GM12873 (cell line): ENCODE measurements around the gene HSF2BP.

Source experiments
- TF ChIP-seq, protein P1 (sequence below): IDR thresholded peaks from 2 replicates; pipeline ENCODE4 v1.5.1; 2012; ENCODE audit warnings: low read depth, mild to moderate bottlenecking, moderate library complexity, low read length, control low read depth; ENCODE audit not compliant: insufficient read depth; ENCODE audit errors: missing control alignments

The HSF2BP gene

DNA sequence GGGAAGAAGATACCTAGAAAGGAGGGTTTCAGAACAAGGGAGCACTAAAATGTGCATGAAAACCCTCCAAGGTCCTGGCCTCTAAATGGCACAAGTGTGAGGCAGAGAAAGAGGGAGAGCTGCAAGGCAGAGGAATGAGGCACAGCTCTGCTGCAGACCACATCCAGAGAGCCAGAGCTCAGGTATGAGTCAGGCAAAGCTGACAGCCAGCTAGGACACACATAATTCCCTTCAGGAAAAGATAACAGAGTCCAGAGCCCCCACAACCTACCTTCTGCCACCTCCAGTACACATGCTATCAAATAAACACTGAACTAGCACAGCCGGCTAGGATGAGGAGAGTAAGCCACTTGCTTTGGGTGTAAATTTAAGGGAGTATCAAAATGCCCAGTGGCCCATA, 62.2 kb downstream of the HSF2BP start:
- TF ChIP-seq, protein P1, sequence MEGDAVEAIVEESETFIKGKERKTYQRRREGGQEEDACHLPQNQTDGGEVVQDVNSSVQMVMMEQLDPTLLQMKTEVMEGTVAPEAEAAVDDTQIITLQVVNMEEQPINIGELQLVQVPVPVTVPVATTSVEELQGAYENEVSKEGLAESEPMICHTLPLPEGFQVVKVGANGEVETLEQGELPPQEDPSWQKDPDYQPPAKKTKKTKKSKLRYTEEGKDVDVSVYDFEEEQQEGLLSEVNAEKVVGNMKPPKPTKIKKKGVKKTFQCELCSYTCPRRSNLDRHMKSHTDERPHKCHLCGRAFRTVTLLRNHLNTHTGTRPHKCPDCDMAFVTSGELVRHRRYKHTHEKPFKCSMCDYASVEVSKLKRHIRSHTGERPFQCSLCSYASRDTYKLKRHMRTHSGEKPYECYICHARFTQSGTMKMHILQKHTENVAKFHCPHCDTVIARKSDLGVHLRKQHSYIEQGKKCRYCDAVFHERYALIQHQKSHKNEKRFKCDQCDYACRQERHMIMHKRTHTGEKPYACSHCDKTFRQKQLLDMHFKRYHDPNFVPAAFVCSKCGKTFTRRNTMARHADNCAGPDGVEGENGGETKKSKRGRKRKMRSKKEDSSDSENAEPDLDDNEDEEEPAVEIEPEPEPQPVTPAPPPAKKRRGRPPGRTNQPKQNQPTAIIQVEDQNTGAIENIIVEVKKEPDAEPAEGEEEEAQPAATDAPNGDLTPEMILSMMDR = no peak

DNA sequence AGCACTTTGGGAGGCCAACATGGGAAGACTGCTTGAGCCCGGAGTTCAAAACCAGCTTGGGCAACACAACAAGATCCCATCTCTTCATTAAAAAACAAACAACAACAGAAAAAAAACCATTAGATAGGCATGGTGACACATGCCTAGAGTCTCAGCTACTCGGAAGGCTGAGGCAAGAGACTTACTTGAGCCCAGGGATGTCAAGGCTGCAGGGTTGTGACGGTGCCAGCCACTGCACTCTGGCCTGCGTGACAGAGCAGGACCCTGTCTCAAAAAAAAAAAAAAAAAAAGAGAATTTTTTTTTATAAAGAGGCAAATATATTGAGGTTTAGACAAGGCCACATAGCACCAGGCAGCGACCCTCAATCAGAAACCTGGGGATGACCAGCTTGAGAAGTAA, 62.7 kb downstream of the HSF2BP start:
- TF ChIP-seq, protein P1 = no peak

DNA sequence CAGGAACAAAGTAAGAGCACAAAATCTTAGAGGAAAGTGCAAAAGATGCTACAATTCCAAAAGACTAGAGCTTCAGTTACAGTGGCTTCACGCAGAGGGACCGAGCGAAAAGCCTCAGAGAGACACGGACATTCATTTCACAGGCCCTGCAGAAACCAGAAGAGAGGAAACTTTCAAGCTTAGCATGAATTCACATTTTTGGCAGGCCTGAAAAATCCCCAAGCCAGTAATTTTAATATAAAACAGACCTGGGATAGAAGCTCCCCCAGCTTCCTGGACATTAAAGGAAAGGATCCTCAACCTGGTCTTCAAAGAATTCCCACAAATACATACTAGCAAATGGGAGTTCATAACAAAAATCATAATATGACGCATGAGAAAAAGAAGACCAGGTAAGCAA, 66.2 kb downstream of the HSF2BP start:
- TF ChIP-seq, protein P1 = no peak

- TF ChIP-seq, protein P1 = no peak
Observed at GRCh38 chr21:43591571-43591970, 67.7 kb downstream of the HSF2BP start.

- TF ChIP-seq, protein P1 = no peak
Observed at GRCh38 chr21:43590194-43590593, 69.1 kb downstream of the HSF2BP start.

GRCh38 chr21:43588957-43589356, 70.3 kb downstream of the HSF2BP start:
- TF ChIP-seq, protein P1 = no peak

DNA sequence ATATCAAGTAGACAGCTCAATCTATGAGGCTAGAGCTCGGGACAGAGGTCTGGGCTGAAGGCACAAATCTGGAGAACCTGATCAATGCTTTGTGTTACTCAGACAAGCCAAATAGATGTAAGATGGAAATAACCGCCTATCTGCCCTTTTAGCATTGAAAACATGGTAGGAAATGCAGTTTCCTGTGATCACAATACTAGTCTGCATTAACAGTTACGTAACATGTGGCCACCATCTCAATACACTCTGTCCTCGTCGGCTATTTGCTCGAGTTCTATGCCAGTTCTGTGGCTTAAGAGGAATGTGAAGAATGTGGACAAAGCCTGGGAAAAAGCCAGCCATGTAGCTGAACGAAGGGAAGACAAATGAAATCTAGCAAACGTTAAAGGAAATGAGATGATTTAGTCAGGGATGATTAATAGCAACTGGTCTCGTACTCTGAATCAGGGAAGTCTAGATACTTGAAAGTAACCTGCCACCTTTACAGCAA, 73.3 kb downstream of the HSF2BP start:
- TF ChIP-seq, protein P1 = no peak
